ENCODE measurements around the gene PHF19.

The PHF19 gene

DNA sequence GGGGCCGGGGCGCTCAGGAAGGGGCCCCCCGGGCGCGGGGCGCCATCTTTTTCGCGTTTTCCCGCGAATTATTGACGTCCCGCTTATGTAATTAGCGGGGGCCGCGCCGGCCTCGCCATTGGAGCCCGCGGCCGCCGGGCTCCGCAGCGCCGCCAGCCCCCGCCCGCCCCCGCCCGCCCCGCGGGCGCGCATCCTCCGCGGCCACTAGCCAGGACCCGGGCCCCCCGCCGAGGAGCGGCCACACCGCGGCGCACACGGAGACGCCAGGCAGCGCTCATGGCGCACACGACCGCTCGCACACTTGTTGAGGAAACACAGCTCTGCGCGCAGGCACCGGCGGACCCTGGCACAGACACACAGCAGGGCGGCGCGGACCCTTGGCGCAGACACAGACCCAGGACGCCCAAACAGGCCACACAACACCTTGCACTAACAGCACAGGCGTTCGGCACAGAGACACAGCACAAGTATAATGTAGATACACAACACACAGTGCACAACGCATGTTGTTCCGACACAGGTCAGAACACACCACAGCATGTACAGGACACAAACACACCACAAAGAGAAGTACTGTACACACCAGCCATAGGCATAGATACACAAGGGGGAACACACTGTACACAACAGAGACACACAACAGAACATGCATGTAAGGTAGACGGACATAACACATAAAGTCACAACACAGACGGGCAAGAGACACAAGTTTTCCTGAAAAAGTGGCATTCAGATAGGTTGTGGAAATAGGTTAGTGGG lies 467 bp upstream of the PHF19 start:
- Histone ChIP-seq H4K8ac (ENCODE audit: low read depth, low read length) (no peak overlapping the region), H2BK5ac (ENCODE audit: low read length) (no peak overlapping the region), H3K4me3 (ENCODE audit: low read length in 2 of 2) (peak overlapping the region; percentile 85), H2BK12ac (ENCODE audit: low read length) (peak overlapping the region; percentile 64), H3K27ac (replicated peaks; ENCODE audit: low read length) (no peak overlapping the region), H2BK120ac (ENCODE audit: low read depth, low read length) (no peak overlapping the region), H3K4me2 (ENCODE audit: insufficient read depth, low read length, poor library complexity, severe bottlenecking) (peak overlapping the region; percentile 96), H3K27me3 (ENCODE audit: control insufficient read depth in 3 of 3, insufficient read depth in 3 of 3, low read depth in 1 of 3, low read length in 3 of 3) (peaks cover 0 to 3% (median 2%) of the 10 kb centered on the region in 3 experiments), H3K18ac (ENCODE audit: low read length) (peak overlapping the region; percentile 94), H2AFZ (ENCODE audit: low read length) (peak overlapping the region; percentile 87), H3K9me3 (replicated peaks in 1 of 2; ENCODE audit: control insufficient read depth in 2 of 2, insufficient read depth in 1 of 2, low read depth in 1 of 2, low read length in 2 of 2) (no peaks in the 10 kb centered on the region), H4K91ac (ENCODE audit: low read depth, low read length, poor library complexity) (no peak overlapping the region), H3K79me1 (ENCODE audit: low read depth, low read length) (no peaks in the 10 kb centered on the region), H3K9ac (ENCODE audit: low read depth, low read length, poor library complexity) (peak overlapping the region; percentile 71), H3K23ac (ENCODE audit: low read depth, low read length, poor library complexity) (peak overlapping the region; percentile 50), H2BK15ac (ENCODE audit: low read length) (peak overlapping the region; percentile 1), H3K4me1 (ENCODE audit: control insufficient read depth in 2 of 2, insufficient read depth in 1 of 2, low read depth in 1 of 2, low read length in 2 of 2) (peaks cover 11% of the 10 kb centered on the region in 2 donors), H3K4ac (ENCODE audit: low read length) (no peak overlapping the region), H2AK5ac (ENCODE audit: low read depth, low read length) (peak overlapping the region; percentile 8), H3K36me3 (replicated peaks in 1 of 2; ENCODE audit: control insufficient read depth in 2 of 2, insufficient read depth in 2 of 2, low read length in 2 of 2) (peaks cover 11 to 25% of the 10 kb centered on the region in 2 donors), H3K14ac (ENCODE audit: low read length) (peak overlapping the region; percentile 49)
- DNase-seq (ENCODE audit: low spot score), result peak; percentile 40
- no CpG with 5 or more reads among the region's 63 CpGs for WGBS, 2 donors (ENCODE audit: extremely low coverage in 2 of 2, insufficient read length in 2 of 2, insufficient replicate concordance in 1 of 2)

DNA sequence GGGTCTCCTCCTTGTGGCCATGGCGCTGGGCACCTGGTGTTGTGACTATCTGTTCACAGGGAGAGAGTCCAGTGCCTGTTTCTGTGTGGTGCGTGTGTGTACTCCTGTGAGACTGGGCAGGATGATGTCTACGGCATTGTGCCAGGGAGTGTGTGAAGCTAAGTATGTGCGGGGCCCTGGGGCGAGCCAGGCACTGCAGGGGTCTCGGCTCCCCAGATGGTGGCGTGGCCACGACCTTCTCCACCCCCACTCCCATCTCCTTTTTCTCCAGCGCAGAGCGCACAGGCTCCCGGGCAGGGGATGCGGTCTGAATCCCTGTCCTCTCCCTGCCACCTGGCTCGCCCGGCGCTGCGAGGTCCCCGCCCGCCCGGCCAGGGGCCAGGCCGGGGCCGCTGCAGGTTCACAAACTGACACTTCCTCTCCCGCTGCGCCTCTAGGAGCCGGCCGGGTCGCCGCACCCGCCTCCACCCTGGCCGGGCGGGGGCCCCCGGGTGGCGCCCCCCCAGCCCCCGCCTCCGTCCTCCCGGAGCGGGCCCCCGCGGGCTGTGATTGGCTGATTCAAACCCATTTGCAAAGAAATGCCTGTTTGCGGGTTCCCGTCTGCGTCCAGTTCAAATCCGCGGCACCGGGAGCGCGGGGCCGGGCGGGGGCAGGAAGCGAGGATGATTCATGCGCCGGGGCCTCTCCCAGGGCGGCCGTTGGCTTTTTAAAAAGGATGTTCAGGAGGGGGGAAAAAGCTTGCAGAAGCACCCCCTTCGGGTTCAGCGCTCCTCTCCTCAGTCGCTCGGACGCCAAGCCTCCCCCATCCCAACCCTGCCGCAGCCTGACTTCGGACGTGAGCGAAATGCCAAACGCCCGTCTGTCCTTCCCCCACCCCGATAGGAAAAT lies 790 bp downstream of the PHF19 start:
- no CpG with 5 or more reads among the region's 65 CpGs for WGBS, 2 donors (ENCODE audit: extremely low coverage in 2 of 2, insufficient read length in 2 of 2, insufficient replicate concordance in 1 of 2)
- Histone ChIP-seq H3K4me1 (ENCODE audit: control insufficient read depth in 2 of 2, insufficient read depth in 1 of 2, low read depth in 1 of 2, low read length in 2 of 2) (peaks cover 11% of the 10 kb centered on the region in 2 donors), H2BK15ac (ENCODE audit: low read length) (peak overlapping the region; percentile 96), H3K79me1 (ENCODE audit: low read depth, low read length) (no peaks in the 10 kb centered on the region), H3K4ac (ENCODE audit: low read length) (peak overlapping the region; percentile 14), H3K4me3 (ENCODE audit: low read length in 2 of 2) (peak overlapping the region; percentile 85 to 94), H2BK5ac (ENCODE audit: low read length) (peak overlapping the region; percentile 19), H2AFZ (ENCODE audit: low read length) (peak overlapping the region; percentile 94), H3K23ac (ENCODE audit: low read depth, low read length, poor library complexity) (peak overlapping the region; percentile 96), H2BK12ac (ENCODE audit: low read length) (peak overlapping the region; percentile 48), H3K27me3 (ENCODE audit: control insufficient read depth in 3 of 3, insufficient read depth in 3 of 3, low read depth in 1 of 3, low read length in 3 of 3) (peaks cover 0 to 3% (median 2%) of the 10 kb centered on the region in 3 experiments), H3K4me2 (ENCODE audit: insufficient read depth, low read length, poor library complexity, severe bottlenecking) (peak overlapping the region; percentile 91), H3K14ac (ENCODE audit: low read length) (peak overlapping the region; percentile 59), H2BK120ac (ENCODE audit: low read depth, low read length) (peak overlapping the region; percentile 56), H2AK5ac (ENCODE audit: low read depth, low read length) (peak overlapping the region; percentile 85), H3K9ac (ENCODE audit: low read depth, low read length, poor library complexity) (peak overlapping the region; percentile 82), H3K9me3 (replicated peaks in 1 of 2; ENCODE audit: control insufficient read depth in 2 of 2, insufficient read depth in 1 of 2, low read depth in 1 of 2, low read length in 2 of 2) (no peaks in the 10 kb centered on the region), H3K18ac (ENCODE audit: low read length) (peak overlapping the region; percentile 94), H4K91ac (ENCODE audit: low read depth, low read length, poor library complexity) (no peak overlapping the region), H3K27ac (replicated peaks; ENCODE audit: low read length) (peak overlapping the region; percentile 63), H3K36me3 (replicated peaks in 1 of 2; ENCODE audit: control insufficient read depth in 2 of 2, insufficient read depth in 2 of 2, low read length in 2 of 2) (peaks cover 11 to 37% of the 10 kb centered on the region in 2 donors), H4K8ac (ENCODE audit: low read depth, low read length) (no peak overlapping the region)
- DNase-seq (ENCODE audit: low spot score), result peak; percentile 63

DNA sequence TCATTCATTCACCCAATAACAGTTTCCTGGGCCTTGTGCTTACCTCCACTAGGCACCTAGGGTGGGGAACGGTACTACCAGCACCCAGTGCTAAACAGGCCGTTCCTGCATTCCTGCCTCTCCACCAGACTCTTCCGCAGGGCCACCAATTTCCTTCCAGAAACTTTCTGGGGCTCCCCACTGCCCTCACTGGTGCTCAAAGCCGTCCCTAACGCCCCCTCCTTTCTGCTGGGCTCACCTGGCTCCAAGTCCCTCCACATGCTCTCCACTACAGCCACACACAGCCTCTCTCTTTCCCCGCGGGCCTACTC lies 1.4 kb downstream of the PHF19 start:
- Histone ChIP-seq H2BK120ac (ENCODE audit: low read depth, low read length) (peak overlapping the region; percentile 56), H3K4me1 (ENCODE audit: control insufficient read depth in 2 of 2, insufficient read depth in 1 of 2, low read depth in 1 of 2, low read length in 2 of 2) (peaks cover 11% of the 10 kb centered on the region in 2 donors), H2AK5ac (ENCODE audit: low read depth, low read length) (peak overlapping the region; percentile 85), H3K36me3 (replicated peaks in 1 of 2; ENCODE audit: control insufficient read depth in 2 of 2, insufficient read depth in 2 of 2, low read length in 2 of 2) (peaks cover 11 to 43% of the 10 kb centered on the region in 2 donors), H3K79me1 (ENCODE audit: low read depth, low read length) (no peaks in the 10 kb centered on the region), H3K27me3 (ENCODE audit: control insufficient read depth in 3 of 3, insufficient read depth in 3 of 3, low read depth in 1 of 3, low read length in 3 of 3) (peaks cover 0 to 3% (median 2%) of the 10 kb centered on the region in 3 experiments), H3K18ac (ENCODE audit: low read length) (peak overlapping the region; percentile 94), H3K9ac (ENCODE audit: low read depth, low read length, poor library complexity) (peak overlapping the region; percentile 82), H3K4ac (ENCODE audit: low read length) (peak overlapping the region; percentile 14), H3K4me3 (ENCODE audit: low read length in 2 of 2) (peak overlapping the region; percentile 85 to 94), H4K8ac (ENCODE audit: low read depth, low read length) (no peak overlapping the region), H3K27ac (replicated peaks; ENCODE audit: low read length) (peak overlapping the region; percentile 12), H2AFZ (ENCODE audit: low read length) (peak overlapping the region; percentile 94), H4K91ac (ENCODE audit: low read depth, low read length, poor library complexity) (no peak overlapping the region), H3K9me3 (replicated peaks in 1 of 2; ENCODE audit: control insufficient read depth in 2 of 2, insufficient read depth in 1 of 2, low read depth in 1 of 2, low read length in 2 of 2) (no peaks in the 10 kb centered on the region), H2BK15ac (ENCODE audit: low read length) (peak overlapping the region; percentile 96), H2BK5ac (ENCODE audit: low read length) (peak overlapping the region; percentile 19), H3K23ac (ENCODE audit: low read depth, low read length, poor library complexity) (peak overlapping the region; percentile 96), H3K14ac (ENCODE audit: low read length) (peak overlapping the region; percentile 59), H2BK12ac (ENCODE audit: low read length) (peak overlapping the region; percentile 48), H3K4me2 (ENCODE audit: insufficient read depth, low read length, poor library complexity, severe bottlenecking) (peak overlapping the region; percentile 91)
- WGBS, 2 donors (ENCODE audit: extremely low coverage in 2 of 2, insufficient read length in 2 of 2, insufficient replicate concordance in 1 of 2), result no CpG with 5 or more reads among the region's 7 CpGs
- no peak for DNase-seq (ENCODE audit: low spot score)

DNA sequence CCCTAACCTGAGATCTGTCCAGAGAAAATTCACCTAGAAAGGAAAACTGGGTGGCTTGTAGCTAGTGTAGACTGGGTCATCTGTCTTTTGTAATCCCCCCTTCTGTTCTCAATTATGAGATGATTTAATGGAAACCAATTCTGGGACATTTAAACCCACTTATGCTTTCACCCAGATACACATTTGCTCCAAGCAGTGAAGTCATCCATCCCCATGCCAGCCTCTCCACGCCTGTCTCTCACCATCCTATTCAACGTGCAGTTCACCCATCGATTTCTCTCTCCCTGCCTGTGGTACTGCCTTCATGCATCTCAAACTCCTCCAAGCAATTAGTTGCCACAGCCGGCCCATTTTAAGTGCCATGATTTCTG lies 1.8 kb downstream of the PHF19 start:
- no peak overlapping the region for H2BK120ac ChIP-seq (ENCODE audit: low read depth, low read length)
- peaks cover 0 to 3% (median 2%) of the 10 kb centered on the region in 3 experiments for H3K27me3 ChIP-seq (ENCODE audit: control insufficient read depth in 3 of 3, insufficient read depth in 3 of 3, low read depth in 1 of 3, low read length in 3 of 3)
- no peak overlapping the region for H3K9ac ChIP-seq (ENCODE audit: low read depth, low read length, poor library complexity)
- no peak overlapping the region for H2BK12ac ChIP-seq (ENCODE audit: low read length)
- H3K27ac ChIP-seq (replicated peaks; ENCODE audit: low read length), result no peak overlapping the region
- no peak overlapping the region for H3K4me3 ChIP-seq (ENCODE audit: low read length in 2 of 2)
- WGBS, 2 donors (ENCODE audit: extremely low coverage in 2 of 2, insufficient read length in 2 of 2, insufficient replicate concordance in 1 of 2), result no CpG with 5 or more reads among the region's 4 CpGs
- no peaks in the 10 kb centered on the region for H3K9me3 ChIP-seq (replicated peaks in 1 of 2; ENCODE audit: control insufficient read depth in 2 of 2, insufficient read depth in 1 of 2, low read depth in 1 of 2, low read length in 2 of 2)
- no peak for DNase-seq (ENCODE audit: low spot score)
- peak overlapping the region; percentile 85 for H2AK5ac ChIP-seq (ENCODE audit: low read depth, low read length)
- H4K91ac ChIP-seq (ENCODE audit: low read depth, low read length, poor library complexity), result no peak overlapping the region
- H2AFZ ChIP-seq (ENCODE audit: low read length), result no peak overlapping the region
- H4K8ac ChIP-seq (ENCODE audit: low read depth, low read length), result no peak overlapping the region
- H3K14ac ChIP-seq (ENCODE audit: low read length), result no peak overlapping the region
- no peak overlapping the region for H3K4ac ChIP-seq (ENCODE audit: low read length)
- H3K23ac ChIP-seq (ENCODE audit: low read depth, low read length, poor library complexity), result no peak overlapping the region
- peak overlapping the region; percentile 19 for H2BK5ac ChIP-seq (ENCODE audit: low read length)
- H3K36me3 ChIP-seq (replicated peaks in 1 of 2; ENCODE audit: control insufficient read depth in 2 of 2, insufficient read depth in 2 of 2, low read length in 2 of 2), result peaks cover 11 to 47% of the 10 kb centered on the region in 2 donors
- H3K4me2 ChIP-seq (ENCODE audit: insufficient read depth, low read length, poor library complexity, severe bottlenecking), result no peak overlapping the region
- no peak overlapping the region for H2BK15ac ChIP-seq (ENCODE audit: low read length)
- peaks cover 11% of the 10 kb centered on the region in 2 donors for H3K4me1 ChIP-seq (ENCODE audit: control insufficient read depth in 2 of 2, insufficient read depth in 1 of 2, low read depth in 1 of 2, low read length in 2 of 2)
- H3K79me1 ChIP-seq (ENCODE audit: low read depth, low read length), result no peaks in the 10 kb centered on the region
- no peak overlapping the region for H3K18ac ChIP-seq (ENCODE audit: low read length)

All from neuronal stem cell (in vitro differentiated cells).